CD8-positive, alpha-beta memory T cell (primary cell): ENCODE data around the gene ZP1. TPM values are rescaled to one million over a fixed set of nuclear protein-coding genes. Genes with fewer than 3 reads are reported as not detected.
"Not testable (repeated sequence)": the region's sequence is repeated elsewhere in the genome, so short reads cannot be mapped to it uniquely, and the experiment has no call there.

Source experiments
- CTCF ChIA-PET: fragments of 350-600 bp; sonication (Branson Sonifier 250); formaldehyde crosslinking; loops from one replicate; lab custom pipeline; 2021; ENCODE audit warnings: antibody characterized with exemption; lab: Charles Lee
- POLR2A ChIA-PET: fragments of 350-600 bp; sonication (Branson Sonifier 250); formaldehyde crosslinking; loops from one replicate; lab custom pipeline; 2021; ENCODE audit warnings: antibody characterized with exemption; lab: Charles Lee
- DNase-seq, 5 donors: peaks; one replicate each; pipeline versions ENCODE4 v3.0.0 to v3.0.0-alpha.2; 2020 to 2022; ENCODE audit warnings: mixed read lengths in 1 of 5
- H3K27ac ChIP-seq: one replicate; pipeline ENCODE4 v1.7.0; 2013; ENCODE audit warnings: low read depth, mild to moderate bottlenecking, low read length, moderate library complexity
- H3K27me3 ChIP-seq: 2 replicates; pipeline ENCODE4 v1.7.0; 2013; ENCODE audit warnings: low read length, mild to moderate bottlenecking; ENCODE audit not compliant: insufficient read depth, poor library complexity, severe bottlenecking
- H3K36me3 ChIP-seq: 2 replicates; pipeline ENCODE4 v1.7.0; 2013; ENCODE audit warnings: mild to moderate bottlenecking, low read length, moderate library complexity; ENCODE audit not compliant: insufficient read depth
- H3K4me1 ChIP-seq: 2 replicates; pipeline ENCODE4 v1.7.0; 2013; ENCODE audit warnings: mild to moderate bottlenecking, low read length, moderate library complexity; ENCODE audit not compliant: insufficient read depth
- H3K4me3 ChIP-seq: 2 replicates; pipeline ENCODE4 v1.7.0; 2013; ENCODE audit warnings: mild to moderate bottlenecking, low read length
- H3K9me3 ChIP-seq: 2 replicates; pipeline ENCODE4 v1.7.0; 2013; ENCODE audit warnings: mild to moderate bottlenecking, low read length
- H3K27ac Mint-ChIP-seq, 8 donors: one replicate each; pipeline ENCODE4 v1.8.0; 2020 to 2021; ENCODE audit warnings: mixed read lengths in 8 of 8, mild to moderate bottlenecking in 6 of 8, inconsistent platforms in 3 of 8, moderate library complexity in 3 of 8
- H3K27me3 Mint-ChIP-seq, 2 donors: one replicate each; pipeline ENCODE4 v1.8.0; 2020 to 2021; ENCODE audit warnings: mixed read lengths in 2 of 2, mild to moderate bottlenecking in 1 of 2, moderate library complexity in 1 of 2
- H3K36me3 Mint-ChIP-seq, 3 donors: one replicate each; pipeline ENCODE4 v1.8.0; 2020 to 2021; ENCODE audit warnings: mixed read lengths in 3 of 3, inconsistent platforms in 1 of 3, mild to moderate bottlenecking in 1 of 3
- H3K4me1 Mint-ChIP-seq, 3 donors: one replicate each; pipeline ENCODE4 v1.8.0; 2020 to 2021; ENCODE audit warnings: mixed read lengths in 3 of 3, inconsistent platforms in 1 of 3, mild to moderate bottlenecking in 1 of 3
- H3K4me3 Mint-ChIP-seq, 7 donors: one replicate each; pipeline ENCODE4 v1.8.0; 2020 to 2021; ENCODE audit warnings: mixed read lengths in 7 of 7, mild to moderate bottlenecking in 6 of 7, moderate library complexity in 4 of 7, inconsistent platforms in 2 of 7
- H3K9me3 Mint-ChIP-seq, 5 donors: one replicate each; pipeline ENCODE4 v1.8.0; 2020 to 2022; ENCODE audit warnings: mixed read lengths in 5 of 5, mild to moderate bottlenecking in 3 of 5, moderate library complexity in 2 of 5, inconsistent platforms in 1 of 5
- polyA plus RNA-seq: library from polyadenylated mRNA; unstranded; fragments of 300-500 nt; fragmentation: Illumina TruSeq; gene quantifications from one replicate; pipeline ENCODE4 v1.2.3, GENCODE V29; 2021
- total RNA-seq, 2 experiments: library from RNA; stranded (reverse); gene quantifications; one replicate each; pipeline ENCODE4 v1.2.3, GENCODE V29; 2021

The ZP1 gene
- total and polyA plus RNA-seq, 3 experiments from 2014 or later: 0.22 TPM; not detected in 2

DNA sequence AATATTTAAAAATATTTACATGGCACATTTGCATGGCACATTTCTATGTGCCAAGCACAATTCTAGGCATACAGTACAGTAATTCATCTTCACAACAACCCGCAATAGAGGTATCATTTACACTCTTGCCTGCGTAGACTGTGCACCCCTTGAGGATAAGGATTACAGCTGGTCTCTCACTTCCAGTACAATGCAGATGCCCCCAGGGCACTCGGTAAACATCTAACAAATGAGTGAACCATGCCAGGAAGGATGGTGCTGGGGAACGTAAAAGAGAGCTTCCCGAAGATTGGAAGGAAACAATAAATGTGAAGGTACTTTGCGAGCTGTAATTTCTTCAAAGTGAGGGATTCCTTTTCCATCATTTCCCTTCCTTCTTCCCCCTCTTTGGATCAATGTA, 37.7 kb downstream of the ZP1 start:
- POLR2A ChIA-PET: interaction anchor here (0.7 to 4.8 kb wide), 3 partner anchors 10 to 19 kb away, joined by 3 to 33 read pairs (median 4); partner anchors contain the start of gene TMEM109
- no peak for DNase-seq
- H3K4me3 ChIP-seq: peak overlapping the region; percentile 80

DNA sequence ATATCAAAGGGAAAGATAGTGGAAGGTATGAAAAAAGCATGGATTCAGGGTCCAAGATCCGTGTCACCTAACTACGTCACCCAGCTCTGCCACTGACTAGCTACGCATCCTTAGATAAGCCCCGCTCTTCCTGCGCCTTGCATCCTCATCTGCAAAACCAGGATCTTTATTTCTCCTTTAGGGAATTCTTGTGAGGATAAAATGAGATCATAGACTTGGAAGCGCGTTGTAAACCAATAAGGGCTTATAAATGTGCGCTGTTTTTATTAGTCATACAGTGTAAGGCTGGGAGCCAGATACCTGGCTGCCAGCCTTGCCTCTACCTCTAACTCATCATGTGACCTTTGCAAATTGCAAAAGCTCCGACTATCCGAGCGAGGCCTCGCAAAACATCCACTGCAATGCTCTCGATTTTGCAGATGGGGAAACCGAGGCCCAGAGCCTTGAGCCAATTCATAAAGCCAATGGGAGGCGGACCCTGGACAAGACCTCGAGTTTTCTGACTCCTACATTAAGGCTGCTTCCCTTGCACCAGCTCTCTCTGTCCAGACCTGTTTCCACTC, 38.3 kb downstream of the ZP1 start:
- no peaks in the 10 kb centered on the region for H3K9me3 ChIP-seq
- peaks cover 29% of the 10 kb centered on the region for H3K4me1 ChIP-seq
- Mint-ChIP-seq H3K27me3 (no peaks in the 10 kb centered on the region), H3K36me3 (peaks cover 0 to 49% (median 4%) of the 10 kb centered on the region in 3 donors), H3K9me3 (no peaks in the 10 kb centered on the region), H3K4me3 (peak overlapping the region; percentile 89 to 95 (median 91)), H3K4me1 (peaks cover 34 to 54% (median 43%) of the 10 kb centered on the region in 3 donors), H3K27ac (peak overlapping the region; percentile 93 to 98 (median 98))
- CTCF ChIA-PET: interaction anchor here (0.9 to 5.0 kb wide), 9 partner anchors 8 to 74 kb away, joined by 3 to 51 read pairs (median 4); partner anchors contain the start of gene TMEM109
- no peak for DNase-seq
- peaks cover 29% of the 10 kb centered on the region for H3K36me3 ChIP-seq
- peak overlapping the region; percentile 68 for H3K27ac ChIP-seq
- peak overlapping the region; percentile 80 for H3K4me3 ChIP-seq
- H3K27me3 ChIP-seq: no peaks in the 10 kb centered on the region
- POLR2A ChIA-PET: interaction anchor here (0.7 to 4.8 kb wide), 4 partner anchors 9 to 74 kb away, joined by 3 to 33 read pairs (median 4); partner anchors contain the start of gene TMEM109

More for the DNA sequence above, 37.7 kb downstream of the ZP1 start:
- CTCF ChIA-PET: interaction anchor here (1.0 to 5.0 kb wide), 8 partner anchors 8 to 74 kb away, joined by 3 to 51 read pairs (median 4); partner anchors contain the start of gene TMEM109
- Histone ChIP-seq H3K4me1 (peaks cover 28% of the 10 kb centered on the region), H3K9me3 (no peaks in the 10 kb centered on the region), H3K36me3 (peaks cover 34% of the 10 kb centered on the region), H3K27me3 (no peaks in the 10 kb centered on the region), H3K27ac (peak overlapping the region; percentile 68)
- H3K4me3 Mint-ChIP-seq: peak overlapping the region; percentile 89 to 95 (median 91)
- peaks cover 0 to 54% (median 7%) of the 10 kb centered on the region in 3 donors for H3K36me3 Mint-ChIP-seq
- no peaks in the 10 kb centered on the region for H3K27me3 Mint-ChIP-seq
- H3K27ac Mint-ChIP-seq: peak overlapping the region; percentile 16 to 98 (median 96)
- H3K4me1 Mint-ChIP-seq: peaks cover 33 to 48% (median 39%) of the 10 kb centered on the region in 3 donors
- no peaks in the 10 kb centered on the region for H3K9me3 Mint-ChIP-seq

DNA sequence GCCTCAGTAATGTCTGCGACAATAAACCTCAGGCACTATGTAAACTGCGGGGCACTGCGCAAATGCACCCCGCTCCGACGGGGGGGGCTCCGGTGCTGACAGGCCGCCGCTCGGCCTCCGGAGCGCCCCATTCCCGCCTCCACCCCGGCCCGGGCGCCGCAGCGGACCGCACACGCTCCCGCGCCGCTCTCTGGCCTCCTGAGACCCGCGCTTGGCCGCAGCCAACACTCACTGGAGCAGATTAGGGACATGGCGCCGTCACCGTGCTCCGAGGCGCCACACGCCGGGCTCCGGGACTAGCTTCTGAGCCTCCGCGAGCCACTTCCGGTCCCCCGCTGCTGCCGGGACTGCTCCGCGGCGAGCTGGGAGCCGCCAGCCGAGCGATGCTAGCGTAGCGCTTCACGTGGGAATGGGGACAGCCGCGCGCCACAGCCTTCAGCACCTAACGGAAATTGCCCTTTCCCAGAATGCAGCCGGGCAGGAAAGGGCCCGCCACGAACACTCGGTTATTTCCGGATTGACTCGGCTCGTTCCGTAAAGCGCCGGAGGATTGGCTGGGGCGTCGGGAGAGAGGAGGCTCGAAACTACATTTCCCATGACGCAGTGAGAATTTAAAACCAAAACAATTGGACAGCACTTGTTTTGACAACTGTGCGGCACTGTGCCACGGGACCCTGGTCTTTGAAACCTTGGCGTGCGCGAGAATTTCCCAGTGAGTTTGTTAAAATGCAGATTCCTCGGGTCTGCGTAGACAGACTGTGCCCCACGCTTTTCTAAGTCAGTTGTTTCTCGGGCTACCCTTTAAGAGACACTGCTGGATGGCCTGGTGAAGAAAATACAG, 39.0 kb downstream of the ZP1 start, which contains the start of gene PRPF19:
Gene PRPF19 (minus strand): TSS at position 454 of the 841 bp plus-strand sequence. CDS start 203 bp downstream, at position 251.
- H3K4me1 ChIP-seq: peaks cover 36% of the 10 kb centered on the region
- CTCF ChIA-PET: interaction anchor here (0.9 to 5.0 kb wide), 6 partner anchors 8 to 75 kb away, joined by 3 to 51 read pairs (median 4); partner anchors contain the start of gene TMEM109

DNA sequence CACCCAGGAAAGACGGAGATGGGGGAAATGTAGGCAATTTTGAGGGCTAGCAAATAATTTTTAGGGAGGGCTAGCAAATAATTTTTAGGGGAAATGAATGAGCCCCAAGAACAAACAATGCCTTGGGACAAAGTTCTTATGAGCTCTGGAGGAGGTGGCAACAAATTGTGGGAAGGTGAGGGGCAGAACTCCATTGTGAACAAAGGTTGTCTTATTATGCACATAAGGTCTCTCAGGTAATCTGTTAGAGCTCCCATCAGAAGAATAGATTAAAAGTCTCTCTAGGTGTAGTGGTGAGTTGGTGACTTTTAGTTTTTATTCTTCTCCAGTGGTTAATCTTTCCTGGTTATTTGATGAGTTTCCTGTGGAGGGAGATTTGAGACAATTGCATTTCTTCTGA, 41.5 kb downstream of the ZP1 start:
- peaks cover 55 to 72% (median 65%) of the 10 kb centered on the region in 3 donors for H3K4me1 Mint-ChIP-seq
- DNase-seq: no peak
- Histone ChIP-seq H3K4me1 (peaks cover 55% of the 10 kb centered on the region), H3K9me3 (no peaks in the 10 kb centered on the region), H3K36me3 (no peaks in the 10 kb centered on the region), H3K4me3 (no peak overlapping the region), H3K27me3 (no peaks in the 10 kb centered on the region), H3K27ac (no peak overlapping the region)
- H3K36me3 Mint-ChIP-seq: peaks cover 0 to 18% (median 0%) of the 10 kb centered on the region in 3 donors
- no peaks in the 10 kb centered on the region for H3K27me3 Mint-ChIP-seq
- peak overlapping the region in 2 of 7 donors; percentile 33 to 48 for H3K4me3 Mint-ChIP-seq
- ChIA-PET CTCF (no interaction called here), POLR2A (no interaction called here)
- H3K9me3 Mint-ChIP-seq: no peaks in the 10 kb centered on the region
- H3K27ac Mint-ChIP-seq: peak overlapping the region in 4 of 8 donors; percentile 12 to 51 (median 35)

More for the DNA sequence above, 39.0 kb downstream of the ZP1 start, which contains the start of gene PRPF19:
- H3K4me3 ChIP-seq: peak within 1 kb of the TSS; percentile 80
- peak; percentile 99 for DNase-seq
- H3K27me3 Mint-ChIP-seq: no peaks in the 10 kb centered on the region
- POLR2A ChIA-PET: interaction anchor here (0.6 to 4.8 kb wide), 4 partner anchors 8 to 75 kb away, joined by 3 to 33 read pairs (median 4); partner anchors contain the start of gene TMEM109
- H3K36me3 ChIP-seq: peaks cover 23% of the 10 kb centered on the region
- H3K36me3 Mint-ChIP-seq: peaks cover 0 to 41% (median 2%) of the 10 kb centered on the region in 3 donors
- H3K27ac ChIP-seq: peak within 1 kb of the TSS; percentile 68
- H3K27me3 ChIP-seq: no peaks in the 10 kb centered on the region
- no peaks in the 10 kb centered on the region for H3K9me3 ChIP-seq
- H3K27ac Mint-ChIP-seq: peak within 1 kb of the TSS; percentile 94 to 99 (median 98)
- no peaks in the 10 kb centered on the region for H3K9me3 Mint-ChIP-seq
- peak within 1 kb of the TSS; percentile 89 to 95 (median 91) for H3K4me3 Mint-ChIP-seq
- H3K4me1 Mint-ChIP-seq: peaks cover 40 to 61% (median 49%) of the 10 kb centered on the region in 3 donors

DNA sequence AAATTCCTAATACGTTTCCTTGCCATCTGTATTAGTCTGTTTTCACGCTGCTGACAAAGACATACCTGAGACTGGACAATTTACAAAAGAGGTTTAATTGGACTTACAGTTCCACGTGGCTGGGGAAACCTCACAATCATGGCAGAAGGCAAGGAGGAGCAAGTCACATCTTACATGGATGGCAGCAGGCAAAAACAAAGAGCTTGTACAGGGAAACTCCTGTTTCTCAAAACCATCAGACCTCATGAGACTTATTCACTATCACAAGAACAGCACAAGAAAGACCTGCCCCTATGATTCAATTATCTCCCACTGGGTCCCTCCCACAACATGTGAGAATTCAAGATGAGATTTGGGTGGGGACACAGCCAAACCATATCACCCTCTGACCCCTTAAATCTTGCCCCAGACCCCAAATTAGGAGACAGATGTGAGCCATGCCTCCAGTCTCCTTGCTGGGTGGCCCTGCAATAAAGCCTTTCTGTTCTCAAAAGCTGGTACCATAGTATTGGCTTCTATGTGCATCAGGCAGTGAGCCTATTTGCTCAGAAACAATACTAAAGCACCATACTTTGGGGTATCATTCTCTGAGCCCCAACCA, 42.4 kb downstream of the ZP1 start:
- H3K27me3 ChIP-seq, H3K4me3 Mint-ChIP-seq, H3K9me3 Mint-ChIP-seq, H3K36me3 ChIP-seq, H3K27ac ChIP-seq, DNase-seq, POLR2A ChIA-PET, H3K4me3 ChIP-seq, H3K27me3 Mint-ChIP-seq, H3K9me3 ChIP-seq, CTCF ChIA-PET: not testable (repeated sequence)
- H3K27ac Mint-ChIP-seq: peak overlapping the region in 2 of 8 donors; percentile 61 to 90
- peaks cover 46% of the 10 kb centered on the region for H3K4me1 ChIP-seq
- H3K36me3 Mint-ChIP-seq: peaks cover 0 to 16% (median 0%) of the 10 kb centered on the region in 3 donors
- peaks cover 51 to 67% (median 58%) of the 10 kb centered on the region in 3 donors for H3K4me1 Mint-ChIP-seq

DNA sequence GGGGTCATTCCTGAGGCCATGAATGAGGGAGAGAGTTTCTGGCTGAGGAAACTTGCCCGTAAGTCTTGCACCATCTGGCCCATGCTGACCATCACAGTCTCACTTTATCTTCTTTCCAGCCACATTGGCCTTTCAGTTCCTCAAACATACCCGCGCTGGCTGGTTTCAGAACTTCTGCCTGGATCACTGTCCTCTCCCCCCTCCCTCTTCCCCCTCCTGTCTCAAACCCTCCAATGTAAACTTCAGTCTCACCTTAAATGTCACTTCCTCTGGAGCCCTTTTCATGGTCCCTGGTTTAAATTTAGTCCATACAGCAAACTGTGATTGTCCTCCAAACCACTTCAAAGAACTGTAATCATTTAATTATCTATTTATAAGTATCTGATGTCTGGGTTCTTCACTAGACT, 42.9 kb downstream of the ZP1 start:
- Mint-ChIP-seq H3K27me3 (no peaks in the 10 kb centered on the region), H3K9me3 (no peaks in the 10 kb centered on the region), H3K4me1 (peaks cover 51 to 67% (median 57%) of the 10 kb centered on the region in 3 donors), H3K4me3 (no peak overlapping the region), H3K36me3 (peaks cover 0 to 18% (median 0%) of the 10 kb centered on the region in 3 donors), H3K27ac (peak overlapping the region in 3 of 8 donors; percentile 65 to 99 (median 90))
- Histone ChIP-seq H3K4me1 (peaks cover 45% of the 10 kb centered on the region), H3K27me3 (no peaks in the 10 kb centered on the region), H3K36me3 (no peaks in the 10 kb centered on the region), H3K4me3 (no peak overlapping the region), H3K27ac (no peak overlapping the region), H3K9me3 (no peaks in the 10 kb centered on the region)
- ChIA-PET POLR2A (no interaction called here), CTCF (interaction anchor here (3.9 kb wide), 1 partner anchor 10 kb away, joined by 31 read pairs; no protein-coding TSS in a partner anchor)
- no peak for DNase-seq

DNA sequence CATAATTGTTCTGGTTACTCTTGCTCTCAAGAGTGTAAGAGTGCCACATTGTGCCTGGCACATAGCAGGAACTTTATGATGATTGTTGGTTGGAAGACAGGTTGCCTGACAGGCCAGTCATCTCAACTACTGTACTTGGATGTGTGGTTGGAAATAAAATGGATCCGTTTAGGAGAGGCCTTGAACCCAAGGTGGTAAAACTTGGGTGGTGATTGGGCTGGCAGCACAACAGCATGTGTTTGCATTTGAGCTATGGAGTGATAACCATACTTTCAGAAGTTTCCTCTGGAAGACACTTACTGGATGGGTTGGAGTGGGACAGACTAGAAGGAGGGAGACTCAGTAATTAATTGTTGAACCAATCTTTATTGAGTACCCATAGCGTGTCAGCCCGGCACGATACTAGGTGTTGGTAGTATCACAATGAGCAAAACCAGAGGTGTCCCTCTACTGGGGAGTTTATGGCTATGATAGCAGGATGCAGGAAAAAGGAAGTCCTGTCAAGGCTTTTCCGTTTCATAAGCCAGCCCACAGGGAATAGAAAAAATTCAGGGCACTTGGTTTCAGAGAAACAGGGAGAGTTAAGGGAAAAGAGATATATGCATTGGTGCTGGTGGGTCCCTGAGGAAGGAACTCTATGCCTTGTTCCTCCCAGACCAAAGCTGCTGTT, 43.5 kb downstream of the ZP1 start:
- H3K27ac ChIP-seq: no peak overlapping the region
- Mint-ChIP-seq H3K4me3 (peak overlapping the region in 3 of 7 donors; percentile 35 to 57 (median 42)), H3K36me3 (peaks cover 0 to 13% (median 0%) of the 10 kb centered on the region in 3 donors), H3K9me3 (no peaks in the 10 kb centered on the region), H3K27me3 (no peaks in the 10 kb centered on the region), H3K4me1 (peaks cover 52 to 67% (median 58%) of the 10 kb centered on the region in 3 donors), H3K27ac (peak overlapping the region in 7 of 8 donors; percentile 51 to 99 (median 90))
- H3K4me3 ChIP-seq: no peak overlapping the region
- CTCF ChIA-PET: interaction anchor here (3.9 kb wide), 1 partner anchor 10 kb away, joined by 31 read pairs; no protein-coding TSS in a partner anchor
- H3K4me1 ChIP-seq: peaks cover 45% of the 10 kb centered on the region
- H3K36me3 ChIP-seq: no peaks in the 10 kb centered on the region
- H3K27me3 ChIP-seq: no peaks in the 10 kb centered on the region
- DNase-seq: no peak
- no peaks in the 10 kb centered on the region for H3K9me3 ChIP-seq
- POLR2A ChIA-PET: no interaction called here
